Renal cortex interstitium (tissue), 11 donors: Measurements from ENCODE around the gene KCNMA1. TPM values are rescaled to one million over a fixed set of nuclear protein-coding genes. Genes with fewer than 3 reads are reported as not detected.

Experiments
- DNase-seq, 11 donors: peaks; one replicate each; pipeline ENCODE4 v3.0.0-alpha.2; 2013; ENCODE audit warnings: low read depth in 9 of 11, low spot score in 4 of 11; ENCODE audit errors: extremely low read depth in 1 of 11
- polyA plus RNA-seq, 3 donors: library from polyadenylated mRNA; unstranded; fragments of 120-200 nt; gene quantifications; one replicate each; pipeline ENCODE4 v1.2.1, GENCODE V29; 2013; ENCODE audit not compliant: insufficient read length in 3 of 3

The KCNMA1 gene
- polyA plus RNA-seq, 3 donors, result 3.3 to 3.7 (median 3.3) TPM

- DNase-seq, result no peak
Measured at GRCh38 chr10:76983624-76984023, 654.0 kb downstream of the KCNMA1 start.

- no peak for DNase-seq
Measured at GRCh38 chr10:76982671-76983070, 654.9 kb downstream of the KCNMA1 start.

GRCh38 chr10:76981251-76981650 lies 656.4 kb downstream of the KCNMA1 start:
- no peak for DNase-seq

- no peak for DNase-seq
Measured at GRCh38 chr10:76977901-76978300, 659.7 kb downstream of the KCNMA1 start.

- no peak for DNase-seq
Measured at GRCh38 chr10:76977046-76977445, 660.6 kb downstream of the KCNMA1 start.

- no peak for DNase-seq
Measured at GRCh38 chr10:76976142-76976541, 661.5 kb downstream of the KCNMA1 start.

- DNase-seq, result no peak
Measured at GRCh38 chr10:76975126-76975525, 662.5 kb downstream of the KCNMA1 start.

GRCh38 chr10:76974017-76974691 lies 663.5 kb downstream of the KCNMA1 start:
- DNase-seq, result no peak

GRCh38 chr10:76973091-76974016 lies 664.3 kb downstream of the KCNMA1 start:
- DNase-seq, result no peak

GRCh38 chr10:76972541-76972940 lies 665.1 kb downstream of the KCNMA1 start:
- DNase-seq, result no peak

GRCh38 chr10:76971547-76972170 lies 665.9 kb downstream of the KCNMA1 start:
- no peak for DNase-seq

GRCh38 chr10:76970711-76971519 lies 666.7 kb downstream of the KCNMA1 start:
- DNase-seq, result no peak

- DNase-seq, result no peak
Measured at GRCh38 chr10:76969366-76969948, 668.2 kb downstream of the KCNMA1 start.

GRCh38 chr10:76968483-76968882 lies 669.1 kb downstream of the KCNMA1 start:
- no peak for DNase-seq

GRCh38 chr10:76962851-76963250 lies 674.8 kb downstream of the KCNMA1 start:
- no peak for DNase-seq

- DNase-seq, result no peak
Measured at GRCh38 chr10:76961841-76962240, 675.8 kb downstream of the KCNMA1 start.

- no peak for DNase-seq
Measured at GRCh38 chr10:76959111-76959510, 678.5 kb downstream of the KCNMA1 start.

- DNase-seq, result no peak
Measured at GRCh38 chr10:76954838-76955237, 682.8 kb downstream of the KCNMA1 start.

- no peak for DNase-seq
Measured at GRCh38 chr10:76950354-76950753, 687.3 kb downstream of the KCNMA1 start.
